Retinal pigment epithelial cell (primary cell): ENCODE data around the gene ZNF503.
A peak's percentile ranks its signal among the peaks of the same experiment; 100 is the strongest.

Source experiments
- DNase-seq: peaks from one replicate; pipeline ENCODE4 v3.0.0-alpha.2; 2010; ENCODE audit warnings: low read depth
- H3K4me3 ChIP-seq: 2 replicates; pipeline ENCODE4 v1.5.1; 2011; ENCODE audit warnings: mild to moderate bottlenecking, low read length, control low read depth, moderate library complexity
- CTCF ChIP-seq: conservative IDR thresholded peaks from 2 replicates; pipeline ENCODE4 v1.5.1; 2011; ENCODE audit warnings: low read depth, low read length, control low read depth, inconsistent platforms

The ZNF503 gene

DNA sequence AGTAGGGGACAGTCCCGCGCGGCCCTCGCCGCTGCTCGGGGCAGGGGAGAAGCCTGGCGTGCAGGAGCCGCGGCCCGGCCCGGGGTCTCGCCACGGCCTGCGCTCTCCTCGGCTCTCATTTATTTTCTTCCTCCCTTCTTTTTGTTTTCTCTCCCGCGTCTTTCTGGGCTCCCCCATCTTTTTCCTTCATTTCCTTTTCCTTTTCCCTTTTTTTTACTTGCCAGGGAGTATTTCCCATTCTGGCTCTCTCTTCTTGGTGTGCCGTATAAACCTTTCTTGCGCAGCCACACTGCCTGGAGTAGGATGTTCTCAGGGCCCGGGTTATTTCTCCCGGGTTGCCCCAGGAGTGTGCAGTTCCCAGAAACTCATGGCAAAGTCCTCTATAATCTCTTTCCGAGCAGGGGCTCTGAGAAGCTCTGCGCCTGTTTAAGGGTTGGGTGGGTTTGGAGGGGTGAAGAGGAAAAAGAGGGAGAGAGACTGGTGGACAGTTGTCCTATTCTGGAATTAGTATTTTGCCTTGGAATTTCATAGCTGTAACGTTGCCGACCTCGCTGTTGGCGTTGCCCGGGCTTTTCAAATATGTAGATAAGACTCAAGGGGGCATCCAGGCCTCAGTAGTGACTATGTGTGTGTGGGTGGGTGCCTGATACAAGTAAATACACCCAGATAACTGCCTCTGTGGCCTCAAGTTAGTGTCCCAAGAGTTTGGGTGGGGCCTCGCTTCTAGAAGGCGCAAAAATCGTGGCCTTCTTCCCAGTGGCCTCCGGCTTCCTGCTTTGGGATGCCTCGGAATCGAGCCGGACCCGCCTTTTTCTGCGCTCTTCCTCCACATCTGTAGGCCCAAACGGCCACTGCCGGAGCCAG, 4.3 kb upstream of the ZNF503 start:
- H3K4me3 ChIP-seq = peak overlapping the region; percentile 98
- no peak for DNase-seq
- TF ChIP-seq CTCF = no peak

GRCh38 chr10:75404815-75405597, 3.4 kb upstream of the ZNF503 start:
- TF ChIP-seq CTCF = no peak
- no peak for DNase-seq
- H3K4me3 ChIP-seq = peak overlapping the region; percentile 98

GRCh38 chr10:75403939-75404814, 2.6 kb upstream of the ZNF503 start:
- peak overlapping the region; percentile 98 for H3K4me3 ChIP-seq
- no peak for DNase-seq
- TF ChIP-seq CTCF = no peak

GRCh38 chr10:75403144-75403938, 1.8 kb upstream of the ZNF503 start:
- DNase-seq = no peak
- peak; percentile 6 for TF ChIP-seq CTCF
- H3K4me3 ChIP-seq = peak overlapping the region; percentile 98

GRCh38 chr10:75402486-75403143, 1.1 kb upstream of the ZNF503 start:
- no peak for TF ChIP-seq CTCF
- H3K4me3 ChIP-seq = peak overlapping the region; percentile 98
- DNase-seq = no peak
